HuH-7.5 (cell line): Measurements from ENCODE around the gene TMBIM1.
"Not testable (repeated sequence)": the region's sequence is repeated elsewhere in the genome, so short reads cannot be mapped to it uniquely, and the experiment has no call there.

ENCODE experiments used
- DNase-seq: peaks from one replicate; pipeline ENCODE4 v3.0.0; 2011; ENCODE audit warnings: low spot score

The TMBIM1 gene

DNA sequence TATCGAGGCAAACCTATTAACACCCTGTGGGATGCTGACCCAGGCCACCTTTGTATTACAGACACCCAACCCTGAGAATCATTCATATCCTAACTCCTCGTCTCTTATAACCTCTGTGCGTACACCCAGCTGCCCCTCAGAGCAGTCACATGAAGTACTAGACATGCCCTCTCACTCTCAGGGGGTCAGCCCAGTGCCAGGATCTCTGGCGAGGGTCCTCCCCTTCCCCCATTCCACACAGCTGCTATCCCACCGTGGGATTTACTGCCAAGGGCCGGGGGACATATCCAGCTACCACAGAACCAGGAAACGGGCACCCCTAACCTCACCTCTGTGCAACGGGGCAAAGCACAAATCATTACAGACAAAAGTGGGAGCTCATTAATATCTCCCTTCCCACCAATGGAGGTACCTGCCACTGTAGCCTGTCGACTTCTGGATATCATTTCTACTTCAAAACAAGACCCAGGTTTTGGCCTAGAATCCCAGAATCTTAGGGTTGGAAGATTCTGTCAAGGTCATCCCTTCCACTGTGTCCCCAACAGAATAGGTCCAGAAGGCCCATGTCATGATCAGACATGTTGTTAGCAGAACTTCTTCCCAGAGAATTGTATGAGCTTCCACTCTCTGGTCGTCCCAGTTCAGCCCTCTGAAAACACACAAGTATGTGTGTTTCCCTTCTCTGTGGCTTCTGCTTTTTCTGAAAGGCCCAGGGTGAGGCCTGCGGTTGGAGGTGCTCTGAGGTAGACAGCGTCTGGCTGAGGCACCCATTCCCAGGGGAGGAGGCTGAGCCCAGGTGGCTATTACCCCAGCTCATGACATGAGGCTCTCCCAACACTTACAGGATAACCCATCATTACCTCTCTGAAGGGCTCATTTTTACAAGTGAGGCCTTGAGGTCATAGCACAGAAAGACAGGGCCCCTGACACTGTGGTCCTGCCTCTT lies 1.7 kb downstream of the TMBIM1 start:
- DNase-seq, result no peak

DNA sequence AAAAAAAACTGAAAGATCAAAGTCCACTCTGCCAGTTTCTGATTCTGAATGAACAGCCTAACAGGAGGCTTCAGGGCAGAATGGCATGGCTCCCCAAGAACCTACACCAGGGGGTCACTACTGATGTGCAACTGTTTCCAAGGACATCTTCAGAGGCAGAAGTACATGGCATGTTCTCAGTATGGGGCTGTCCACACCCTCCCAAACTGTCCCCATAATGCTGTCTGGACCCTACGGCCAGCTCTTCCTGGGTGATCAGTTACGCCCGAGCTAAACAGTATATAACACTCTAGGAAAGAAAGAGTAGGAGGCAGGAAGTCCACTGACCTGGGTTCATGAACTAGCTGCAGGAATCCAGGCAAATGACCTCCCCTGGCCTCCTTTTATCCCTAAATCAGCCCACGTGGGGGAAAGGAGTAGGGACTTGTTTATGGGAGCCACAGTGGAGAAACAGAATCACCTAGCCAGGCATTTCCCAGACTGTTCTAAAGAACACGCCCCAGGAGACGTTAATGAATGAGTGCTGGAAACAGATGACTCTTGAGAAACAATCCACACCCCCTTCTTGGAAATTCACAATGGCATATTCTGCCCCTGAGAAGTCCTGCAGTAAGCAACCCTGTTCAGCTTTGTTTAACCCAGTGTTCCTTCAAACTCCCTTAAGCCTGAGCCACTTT lies 2.5 kb downstream of the TMBIM1 start:
- DNase-seq, result no peak

DNA sequence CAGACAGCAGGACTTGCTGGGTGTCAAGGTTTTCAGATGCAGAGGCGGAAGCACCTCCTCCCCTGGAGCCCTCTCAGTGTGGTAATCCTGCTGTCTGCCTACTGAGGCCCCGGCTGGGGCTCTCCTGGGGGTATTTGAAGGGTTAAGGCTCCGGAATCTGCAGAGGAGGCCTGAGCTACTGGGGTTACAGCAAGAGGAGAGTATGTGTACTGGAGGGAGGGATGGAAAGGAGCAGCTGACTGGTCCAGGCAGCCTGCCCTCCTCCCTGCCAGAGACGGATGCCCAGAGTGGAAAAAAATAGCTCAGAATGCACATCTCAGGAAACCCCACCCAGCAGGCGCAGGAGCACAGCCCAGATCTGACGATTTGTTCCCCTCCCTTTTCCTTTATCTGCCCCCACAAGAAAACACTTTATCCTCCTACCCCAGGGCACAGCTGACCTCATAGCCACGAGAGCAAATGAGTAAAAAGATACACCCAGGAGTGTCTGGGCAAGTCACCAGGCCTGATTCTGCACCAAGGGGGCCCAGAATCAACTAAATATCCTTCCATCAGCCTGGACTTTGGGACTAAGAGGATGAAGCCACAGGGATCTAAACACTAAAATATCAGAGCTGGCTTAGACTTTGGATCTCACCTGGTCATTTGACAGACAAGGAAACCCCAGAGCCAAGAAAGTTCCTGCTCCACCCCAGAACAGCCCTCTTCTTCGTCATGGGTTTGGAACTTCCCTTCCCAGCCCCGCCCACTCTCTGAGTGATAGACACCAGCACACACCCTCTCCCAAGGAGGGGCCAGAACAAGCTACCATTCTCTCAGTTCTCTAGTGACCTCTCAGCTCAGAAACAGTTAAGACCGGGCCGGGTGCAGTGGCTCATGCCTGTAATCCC lies 5.5 kb downstream of the TMBIM1 start:
- peak; percentile 77 for DNase-seq

DNA sequence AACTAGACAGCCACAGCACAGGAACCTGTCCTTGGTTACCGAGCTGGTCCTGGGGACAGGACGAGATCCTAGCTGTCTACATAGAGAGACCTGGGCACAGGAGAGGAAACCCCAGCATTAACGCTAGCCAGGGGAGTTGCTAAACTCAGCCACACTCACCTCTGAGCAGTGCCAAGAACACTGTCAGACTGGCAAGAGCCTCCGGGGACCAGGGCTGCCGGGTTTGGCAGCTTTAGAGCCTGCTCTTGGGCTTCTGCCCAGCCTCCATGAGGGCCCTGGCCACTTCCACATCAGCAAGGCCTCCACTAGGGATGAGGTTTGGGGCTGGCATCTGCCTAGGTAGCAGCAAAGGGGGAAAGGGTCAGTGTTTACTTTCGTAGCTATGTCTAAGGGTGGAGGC lies 6.7 kb downstream of the TMBIM1 start:
- DNase-seq, result no peak

GRCh38 chr2:218284106-218284811 lies 8.0 kb downstream of the TMBIM1 start:
- no peak for DNase-seq

GRCh38 chr2:218282173-218282991 lies 9.9 kb downstream of the TMBIM1 start:
- DNase-seq, result no peak

- no peak for DNase-seq
Observed at GRCh38 chr2:218281449-218281848, 10.9 kb downstream of the TMBIM1 start.

GRCh38 chr2:218280260-218280870 lies 11.9 kb downstream of the TMBIM1 start:
- DNase-seq, result no peak

DNA sequence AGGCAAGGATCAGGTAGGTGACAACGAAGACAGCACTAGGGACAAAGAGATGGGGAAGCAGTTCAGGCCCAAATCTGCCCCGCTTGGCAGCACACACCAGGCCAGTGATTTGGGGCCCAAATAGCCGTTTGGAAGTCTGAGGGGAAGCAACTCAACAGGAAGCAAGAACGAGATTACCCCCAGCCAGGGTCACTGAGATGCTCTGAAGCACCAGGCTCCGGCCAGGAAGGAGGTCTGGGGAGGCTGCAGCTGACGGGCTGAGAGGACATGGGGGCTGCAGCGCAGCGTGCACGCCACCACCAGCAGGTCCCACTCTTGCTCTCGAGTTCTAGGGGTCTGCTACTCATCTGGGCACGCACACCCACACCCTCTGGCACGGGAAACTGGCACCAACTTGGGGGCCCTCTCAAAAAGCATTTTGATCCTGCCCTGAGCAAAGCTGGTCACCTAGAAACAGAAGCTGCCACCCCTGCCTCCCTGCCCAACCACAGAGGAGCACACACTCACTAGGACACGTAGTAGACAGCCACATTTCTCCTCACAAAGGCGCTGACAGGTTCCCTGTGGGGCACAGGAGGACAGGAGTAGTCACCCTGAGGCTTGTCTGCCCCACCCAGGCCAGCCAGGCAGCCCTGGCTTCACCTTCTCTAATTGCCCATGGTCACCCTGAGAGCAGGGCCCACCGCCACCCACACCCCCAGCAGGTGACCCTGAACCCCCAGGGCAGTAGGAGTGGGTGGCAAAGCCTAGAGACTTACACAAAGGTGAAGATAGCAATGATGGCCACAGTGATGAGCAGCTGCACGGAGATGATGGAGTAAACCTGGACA lies 13.6 kb downstream of the TMBIM1 start:
- no peak for DNase-seq

GRCh38 chr2:218277921-218278320 lies 14.4 kb downstream of the TMBIM1 start:
- DNase-seq, result no peak

GRCh38 chr2:218276986-218277755 lies 15.1 kb downstream of the TMBIM1 start:
- no peak for DNase-seq

GRCh38 chr2:218275371-218276072 lies 16.8 kb downstream of the TMBIM1 start:
- no peak for DNase-seq

- DNase-seq, result no peak
Observed at GRCh38 chr2:218274586-218274985, 17.7 kb downstream of the TMBIM1 start.

DNA sequence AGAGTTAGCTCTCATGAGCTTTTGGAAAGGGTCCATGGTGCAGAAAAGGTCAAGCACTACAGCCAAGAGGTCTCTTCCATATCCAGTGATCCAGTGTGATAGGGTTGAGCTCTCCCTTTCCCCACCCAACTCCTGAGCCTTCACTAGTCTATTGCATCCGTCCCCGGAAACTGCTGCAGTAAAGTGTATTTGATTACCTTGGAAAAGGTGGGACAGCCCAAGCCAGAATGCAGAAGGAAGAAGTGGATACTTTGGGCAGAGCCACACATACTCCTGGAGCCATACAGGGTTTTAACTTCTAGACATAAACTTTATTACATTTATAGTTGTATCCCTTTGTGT lies 18.4 kb downstream of the TMBIM1 start:
- DNase-seq, result no peak

GRCh38 chr2:218273214-218273907 lies 18.9 kb downstream of the TMBIM1 start:
- DNase-seq, result not testable (repeated sequence)

- peak; percentile 82 for DNase-seq
Observed at GRCh38 chr2:218272531-218273212, 19.6 kb downstream of the TMBIM1 start.
